ENCODE results near the gene MRTFA. TPM values are rescaled to one million over a fixed set of nuclear protein-coding genes. Genes with fewer than 3 reads are reported as not detected.

The MRTFA gene
- total and polyA plus RNA-seq, 2 of the 13 experiments (the other 11 are each of a cell fraction or from before 2014, with no cell fraction given) = 2.4 to 8.2 TPM

DNA sequence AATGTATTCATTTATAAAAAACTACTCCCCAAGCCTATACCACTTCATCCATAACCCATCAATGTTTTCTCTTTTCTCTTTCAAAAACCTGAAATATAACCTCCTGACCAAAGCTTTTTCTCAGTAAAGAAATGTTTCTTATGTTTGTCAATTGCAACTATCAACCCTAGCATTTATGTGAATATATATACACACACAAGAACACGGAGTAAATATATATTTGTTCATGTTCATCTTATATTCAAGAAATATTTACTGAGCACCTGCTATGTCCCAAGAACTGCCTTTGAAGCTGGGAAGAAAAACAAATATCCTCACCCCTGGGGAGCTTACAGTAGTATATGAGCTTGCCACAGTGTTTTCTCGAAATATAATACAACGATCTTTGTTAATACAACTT lies 3.5 kb downstream of the MRTFA start:
- WGBS (ENCODE audit: low lambda C conversion rate) = 83% methylated on average over 3 of the region's 3 CpGs
- CTCF ChIA-PET (ENCODE audit: low intra/inter-chr PET ratio, low total read pairs) = no interaction called here
- POLR2A ChIA-PET = interaction anchor here (1.3 kb wide), 1 partner anchor 12 kb away, joined by 3 read pairs; no protein-coding TSS in a partner anchor

More for the DNA sequence above, 3.5 kb downstream of the MRTFA start:
- BruUV-seq (replicated peaks) = no TSS peak
- Histone ChIP-seq H3K4me3 (replicated peaks in 1 of 3; ENCODE audit: insufficient read depth in 1 of 3, low read depth in 2 of 3, low read length in 3 of 3) (no peak overlapping the region), H3K27me3 (ENCODE audit: control insufficient read depth in 1 of 2, insufficient read depth in 2 of 2, low read length in 2 of 2) (no peaks in the 10 kb centered on the region; a peak in 1 of 5 replicates), H3K9ac (ENCODE audit: insufficient read depth, low read depth, low read length) (no peak overlapping the region), H3K79me2 (ENCODE audit: insufficient read depth, low read length) (peaks cover 74% of the 10 kb centered on the region), H3K27ac (ENCODE audit: extremely low read length, insufficient read depth, low read length) (no peak overlapping the region), H3K9me3 (ENCODE audit: low read length) (no peaks in the 10 kb centered on the region), H3K4me2 (ENCODE audit: low read depth, low read length) (no peak overlapping the region), H3K36me3 (replicated peaks in 1 of 2; ENCODE audit: control insufficient read depth in 1 of 2, insufficient read depth in 2 of 2, low read length in 2 of 2) (no peaks in the 10 kb centered on the region), H2AFZ (ENCODE audit: low read length) (no peak overlapping the region), H4K20me1 (ENCODE audit: insufficient read depth, low read length) (peaks cover 15% of the 10 kb centered on the region), H3K4me1 (ENCODE audit: insufficient read depth, low read length) (peaks cover 53% of the 10 kb centered on the region)
- ATAC-seq (no peak), DNase-seq (ENCODE audit: low spot score) (no peak), FAIRE-seq (no peak)
- in situ Hi-C loops (cut with HindIII; ENCODE audit: extremely low pct_ligation_motif_present, low pct_unique_long_range_greater_than_20kb) (no loop called here), intact Hi-C loops (cut with micrococcal nuclease; ENCODE audit: unreplicated experiment) (loop anchor here (10.0 kb wide), 1 partner anchor 48 kb away; no protein-coding TSS in a partner anchor)
- TF ChIP-seq JUND (CRISPR knock-in tag; IDR thresholded peaks at IDR 0.05) (no peak), ZNF788 (CRISPR knock-in tag; IDR thresholded peaks at IDR 0.05; ENCODE audit: borderline replicate concordance) (no peak), TOPORS (CRISPR knock-in tag; IDR thresholded peaks at IDR 0.05) (no peak), ZNF124 (CRISPR knock-in tag; IDR thresholded peaks at IDR 0.05) (no peak), FOXK1 (CRISPR knock-in tag; IDR thresholded peaks at IDR 0.05; ENCODE audit: borderline replicate concordance, low read depth) (no peak), THAP11 (CRISPR knock-in tag; IDR thresholded peaks at IDR 0.05) (no peak), ZNF282 (IDR thresholded peaks at IDR 0.05; ENCODE audit: partially characterized antibody) (no peak)
- TF ChIP-seq, protein P1, sequence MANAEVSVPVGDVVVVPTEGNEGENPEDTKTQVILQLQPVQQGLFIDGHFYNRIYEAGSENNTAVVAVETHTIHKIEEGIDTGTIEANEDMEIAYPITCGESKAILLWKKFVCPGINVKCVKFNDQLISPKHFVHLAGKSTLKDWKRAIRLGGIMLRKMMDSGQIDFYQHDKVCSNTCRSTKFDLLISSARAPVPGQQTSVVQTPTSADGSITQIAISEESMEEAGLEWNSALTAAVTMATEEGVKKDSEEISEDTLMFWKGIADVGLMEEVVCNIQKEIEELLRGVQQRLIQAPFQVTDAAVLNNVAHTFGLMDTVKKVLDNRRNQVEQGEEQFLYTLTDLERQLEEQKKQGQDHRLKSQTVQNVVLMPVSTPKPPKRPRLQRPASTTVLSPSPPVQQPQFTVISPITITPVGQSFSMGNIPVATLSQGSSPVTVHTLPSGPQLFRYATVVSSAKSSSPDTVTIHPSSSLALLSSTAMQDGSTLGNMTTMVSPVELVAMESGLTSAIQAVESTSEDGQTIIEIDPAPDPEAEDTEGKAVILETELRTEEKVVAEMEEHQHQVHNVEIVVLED (CRISPR knock-in tag; IDR thresholded peaks at IDR 0.05; ENCODE audit: borderline replicate concordance) = no peak
- TF ChIP-seq, protein P2, sequence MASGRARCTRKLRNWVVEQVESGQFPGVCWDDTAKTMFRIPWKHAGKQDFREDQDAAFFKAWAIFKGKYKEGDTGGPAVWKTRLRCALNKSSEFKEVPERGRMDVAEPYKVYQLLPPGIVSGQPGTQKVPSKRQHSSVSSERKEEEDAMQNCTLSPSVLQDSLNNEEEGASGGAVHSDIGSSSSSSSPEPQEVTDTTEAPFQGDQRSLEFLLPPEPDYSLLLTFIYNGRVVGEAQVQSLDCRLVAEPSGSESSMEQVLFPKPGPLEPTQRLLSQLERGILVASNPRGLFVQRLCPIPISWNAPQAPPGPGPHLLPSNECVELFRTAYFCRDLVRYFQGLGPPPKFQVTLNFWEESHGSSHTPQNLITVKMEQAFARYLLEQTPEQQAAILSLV (CRISPR knock-in tag; IDR thresholded peaks at IDR 0.05; ENCODE audit: borderline replicate concordance) = no peak
- TF ChIP-seq, protein P3, sequence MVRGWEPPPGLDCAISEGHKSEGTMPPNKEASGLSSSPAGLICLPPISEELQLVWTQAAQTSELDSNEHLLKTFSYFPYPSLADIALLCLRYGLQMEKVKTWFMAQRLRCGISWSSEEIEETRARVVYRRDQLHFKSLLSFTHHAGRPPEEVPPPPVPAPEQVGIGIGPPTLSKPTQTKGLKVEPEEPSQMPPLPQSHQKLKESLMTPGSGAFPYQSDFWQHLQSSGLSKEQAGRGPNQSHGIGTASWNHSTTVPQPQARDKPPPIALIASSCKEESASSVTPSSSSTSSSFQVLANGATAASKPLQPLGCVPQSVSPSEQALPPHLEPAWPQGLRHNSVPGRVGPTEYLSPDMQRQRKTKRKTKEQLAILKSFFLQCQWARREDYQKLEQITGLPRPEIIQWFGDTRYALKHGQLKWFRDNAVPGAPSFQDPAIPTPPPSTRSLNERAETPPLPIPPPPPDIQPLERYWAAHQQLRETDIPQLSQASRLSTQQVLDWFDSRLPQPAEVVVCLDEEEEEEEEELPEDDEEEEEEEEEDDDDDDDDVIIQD (CRISPR knock-in tag; IDR thresholded peaks at IDR 0.05; ENCODE audit: low read depth) = no peak

Data from HepG2 (cell line).